ENCODE data around the gene DDIAS. TPM values are rescaled to one million over a fixed set of nuclear protein-coding genes. Genes with fewer than 3 reads are reported as not detected.
A peak's percentile ranks its signal among the peaks of the same experiment; 100 is the strongest.

The DDIAS gene
- total RNA-seq, 4 donors from 2014 or later, result 0.22 to 3.1 (median 1.3) TPM

GRCh38 chr11:82858133-82858532 lies 43.4 kb upstream of the DDIAS start:
- H3K27ac ChIP-seq, result peak overlapping the region in 3 of 4 donors; percentile 9 to 66 (median 42)
- TF ChIP-seq, protein P1, sequence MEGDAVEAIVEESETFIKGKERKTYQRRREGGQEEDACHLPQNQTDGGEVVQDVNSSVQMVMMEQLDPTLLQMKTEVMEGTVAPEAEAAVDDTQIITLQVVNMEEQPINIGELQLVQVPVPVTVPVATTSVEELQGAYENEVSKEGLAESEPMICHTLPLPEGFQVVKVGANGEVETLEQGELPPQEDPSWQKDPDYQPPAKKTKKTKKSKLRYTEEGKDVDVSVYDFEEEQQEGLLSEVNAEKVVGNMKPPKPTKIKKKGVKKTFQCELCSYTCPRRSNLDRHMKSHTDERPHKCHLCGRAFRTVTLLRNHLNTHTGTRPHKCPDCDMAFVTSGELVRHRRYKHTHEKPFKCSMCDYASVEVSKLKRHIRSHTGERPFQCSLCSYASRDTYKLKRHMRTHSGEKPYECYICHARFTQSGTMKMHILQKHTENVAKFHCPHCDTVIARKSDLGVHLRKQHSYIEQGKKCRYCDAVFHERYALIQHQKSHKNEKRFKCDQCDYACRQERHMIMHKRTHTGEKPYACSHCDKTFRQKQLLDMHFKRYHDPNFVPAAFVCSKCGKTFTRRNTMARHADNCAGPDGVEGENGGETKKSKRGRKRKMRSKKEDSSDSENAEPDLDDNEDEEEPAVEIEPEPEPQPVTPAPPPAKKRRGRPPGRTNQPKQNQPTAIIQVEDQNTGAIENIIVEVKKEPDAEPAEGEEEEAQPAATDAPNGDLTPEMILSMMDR (IDR thresholded peaks at IDR 0.05), result no peak
- TF ChIP-seq EP300 (IDR thresholded peaks at IDR 0.05) (no peak), POLR2A (IDR thresholded peaks at IDR 0.05) (no peak)

GRCh38 chr11:82858556-82859091 lies 42.9 kb upstream of the DDIAS start:
- DNase-seq (ENCODE audit: low spot score in 2 of 2), result no peak
- Histone ChIP-seq H3K9me3 (no peaks in the 10 kb centered on the region), H3K4me1 (peaks cover 0 to 23% (median 0%) of the 10 kb centered on the region in 4 donors), H3K36me3 (no peaks in the 10 kb centered on the region), H3K27ac (peak overlapping the region; percentile 9 to 66 (median 34)), H3K4me3 (no peak overlapping the region), H3K27me3 (no peaks in the 10 kb centered on the region)
- TF ChIP-seq EP300 (IDR thresholded peaks at IDR 0.05), result no peak
- TF ChIP-seq POLR2A (IDR thresholded peaks at IDR 0.05), result no peak
- 15 to 19% methylated on average over 1 of the region's 1 CpG for WGBS, 2 donors

More at GRCh38 chr11:82858133-82858532, 43.4 kb upstream of the DDIAS start:
- DNase-seq (ENCODE audit: low spot score in 2 of 2), result no peak
- Histone ChIP-seq H3K4me1 (peaks cover 0 to 21% (median 0%) of the 10 kb centered on the region in 4 donors), H3K36me3 (no peaks in the 10 kb centered on the region), H3K9me3 (no peaks in the 10 kb centered on the region), H3K4me3 (no peak overlapping the region), H3K27me3 (no peaks in the 10 kb centered on the region)
- 67 to 75% methylated on average over 2 of the region's 2 CpGs for WGBS, 2 donors

DNA sequence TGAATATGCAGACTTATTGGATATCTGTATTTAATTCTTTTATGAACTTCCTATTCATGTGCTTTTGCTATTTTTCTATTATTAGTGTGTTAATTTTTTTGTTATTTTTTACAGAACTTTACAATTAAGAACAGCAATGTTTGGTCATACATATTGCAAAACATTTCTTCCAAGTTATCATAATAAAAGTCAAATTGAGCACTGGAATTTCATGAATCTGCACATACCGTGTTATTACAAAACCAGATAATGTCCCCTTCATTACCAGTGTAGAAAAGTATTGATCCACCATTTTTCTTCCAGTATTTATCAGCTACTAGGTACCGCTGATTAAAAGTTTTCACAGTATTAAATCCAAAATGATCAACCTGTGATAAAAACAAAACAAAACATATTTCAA lies 41.8 kb upstream of the DDIAS start:
- Histone ChIP-seq H3K4me3 (no peak overlapping the region), H3K36me3 (no peaks in the 10 kb centered on the region), H3K27ac (no peak overlapping the region), H3K4me1 (peaks cover 0 to 32% (median 0%) of the 10 kb centered on the region in 4 donors), H3K27me3 (no peaks in the 10 kb centered on the region), H3K9me3 (no peaks in the 10 kb centered on the region)
- DNase-seq (ENCODE audit: low spot score in 2 of 2), result no peak
- TF ChIP-seq, protein P1 (IDR thresholded peaks at IDR 0.05), result no peak
- TF ChIP-seq EP300 (IDR thresholded peaks at IDR 0.05) (no peak), POLR2A (IDR thresholded peaks at IDR 0.05) (no peak)
- WGBS, 2 donors, result 70 to 78% methylated on average over 2 of the region's 2 CpGs

DNA sequence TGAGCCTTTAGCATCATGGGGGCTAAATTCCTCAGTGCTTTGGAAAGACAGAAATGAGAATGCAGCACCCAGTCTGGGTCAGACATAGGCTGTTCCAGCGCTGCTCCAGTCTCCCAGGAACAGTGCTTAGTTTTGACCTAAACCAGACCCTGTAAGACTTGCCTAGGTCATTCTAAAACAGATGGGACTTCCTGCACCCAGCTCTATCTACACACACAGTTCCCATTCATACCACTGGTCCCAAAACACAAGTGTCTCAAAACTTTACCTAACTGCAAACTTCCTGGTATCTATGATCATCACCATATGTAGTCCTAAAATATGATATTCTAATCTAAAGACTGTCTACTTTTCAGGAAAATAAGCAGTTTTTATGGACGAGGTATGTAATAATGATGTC lies 39.2 kb upstream of the DDIAS start:
- Histone ChIP-seq H3K4me3 (no peak overlapping the region), H3K9me3 (no peaks in the 10 kb centered on the region), H3K27ac (no peak overlapping the region), H3K4me1 (peaks cover 0 to 40% (median 0%) of the 10 kb centered on the region in 4 donors), H3K36me3 (no peaks in the 10 kb centered on the region), H3K27me3 (no peaks in the 10 kb centered on the region)
- TF ChIP-seq, protein P1 (IDR thresholded peaks at IDR 0.05), result no peak
- TF ChIP-seq EP300 (IDR thresholded peaks at IDR 0.05) (no peak), POLR2A (IDR thresholded peaks at IDR 0.05) (no peak)
- no peak for DNase-seq (ENCODE audit: low spot score in 2 of 2)
- 64 to 71% methylated on average over 2 of the region's 2 CpGs for WGBS, 2 donors

- DNase-seq (ENCODE audit: low spot score in 2 of 2), result no peak
- TF ChIP-seq POLR2A (IDR thresholded peaks at IDR 0.05) (no peak), EP300 (IDR thresholded peaks at IDR 0.05) (no peak)
- TF ChIP-seq, protein P1 (IDR thresholded peaks at IDR 0.05), result no peak
- H3K9me3 ChIP-seq, result no peaks in the 10 kb centered on the region
- no peak overlapping the region for H3K27ac ChIP-seq
- WGBS, 2 donors, result 91 to 97% methylated on average over 2 of the region's 2 CpGs
- H3K4me3 ChIP-seq, result no peak overlapping the region
- H3K4me1 ChIP-seq, result peaks cover 0 to 43% (median 0%) of the 10 kb centered on the region in 4 donors
- H3K36me3 ChIP-seq, result no peaks in the 10 kb centered on the region
- H3K27me3 ChIP-seq, result no peaks in the 10 kb centered on the region
These were observed 38.3 kb upstream of the DDIAS start for GRCh38 chr11:82863209-82863608.
